GM18951 (cell line): ENCODE data around the gene TST.

Source experiments
- POLR2A ChIP-seq: IDR thresholded peaks from 4 replicates; pipeline ENCODE4 v1.6.1; 2011; ENCODE audit warnings: mild to moderate bottlenecking; ENCODE audit not compliant: insufficient read length, insufficient read depth; ENCODE audit errors: extremely low read depth
- in situ Hi-C: fragments of 300-500 bp; cut with MboI; formaldehyde crosslinking; loops from one replicate; pipeline ENCODE4 v1.12.0; 2022; ENCODE audit warnings: low sequenced_read_pairs, mixed read lengths, inconsistent platforms; ENCODE audit not compliant: unreplicated experiment

The TST gene

GRCh38 chr22:36988075-36988832 is 31.0 kb downstream of the TST start:
- in situ Hi-C loops = loop anchor here (10.0 kb wide), 1 partner anchor 213 kb away; the partner anchor contains the start of gene IFT27
- TF ChIP-seq POLR2A = no peak

- no peak for TF ChIP-seq POLR2A
- in situ Hi-C loops = loop anchor here (10.0 kb wide), 1 partner anchor 212 kb away; the partner anchor contains the start of gene IFT27
Observed at GRCh38 chr22:36986242-36986821, 32.9 kb downstream of the TST start.

GRCh38 chr22:36985211-36985889 is 33.9 kb downstream of the TST start:
- in situ Hi-C loops = loop anchor here (10.0 kb wide), 1 partner anchor 211 kb away; the partner anchor contains the start of gene IFT27
- no peak for TF ChIP-seq POLR2A

- TF ChIP-seq POLR2A = no peak
- in situ Hi-C loops = loop anchor here (10.0 kb wide), 1 partner anchor 207 kb away; the partner anchor contains the start of gene IFT27
Observed at GRCh38 chr22:36982136-36982535, 37.1 kb downstream of the TST start.

- no peak for TF ChIP-seq POLR2A
- in situ Hi-C loops = loop anchor here (10.0 kb wide), 1 partner anchor 207 kb away; the partner anchor contains the start of gene IFT27
Observed at GRCh38 chr22:36981247-36981775, 37.9 kb downstream of the TST start.

GRCh38 chr22:36979016-36979910 is 40.0 kb downstream of the TST start:
- in situ Hi-C loops = loop anchor here (10.0 kb wide), 1 partner anchor 114 kb away; the partner anchor contains the start of gene NCF4
- TF ChIP-seq POLR2A = no peak

GRCh38 chr22:36977947-36978660 is 41.1 kb downstream of the TST start:
- in situ Hi-C loops = loop anchor here (10.0 kb wide), 1 partner anchor 113 kb away; the partner anchor contains the start of gene NCF4
- TF ChIP-seq POLR2A = peak; percentile 45

GRCh38 chr22:36977401-36977861 is 41.8 kb downstream of the TST start:
- in situ Hi-C loops = loop anchor here (10.0 kb wide), 1 partner anchor 113 kb away; the partner anchor contains the start of gene NCF4
- TF ChIP-seq POLR2A = no peak

- in situ Hi-C loops = loop anchor here (10.0 kb wide), 1 partner anchor 112 kb away; the partner anchor contains the start of gene NCF4
- TF ChIP-seq POLR2A = no peak
Observed at GRCh38 chr22:36976606-36977005, 42.6 kb downstream of the TST start.

- no peak for TF ChIP-seq POLR2A
- in situ Hi-C loops = loop anchor here (10.0 kb wide), 1 partner anchor 107 kb away; the partner anchor contains the start of gene NCF4
Observed at GRCh38 chr22:36971341-36972125, 47.7 kb downstream of the TST start.

GRCh38 chr22:36968249-36968964 is 50.8 kb downstream of the TST start:
- TF ChIP-seq POLR2A = no peak
- in situ Hi-C loops = no loop called here
